Nephron (organoid): Measurements from ENCODE around the gene PLCH1.
A peak's percentile ranks its signal among the peaks of the same experiment; 100 is the strongest.

ENCODE experiments used
- H3K27ac Mint-ChIP-seq, 3 experiments: 2 replicates each; pipeline ENCODE4 v1.8.0; 2020; ENCODE audit warnings: mixed read lengths in 3 of 3, mild to moderate bottlenecking in 2 of 3, moderate library complexity in 1 of 3
- H3K27me3 Mint-ChIP-seq: 2 replicates; pipeline ENCODE4 v1.8.0; 2021; ENCODE audit warnings: low read depth, mild to moderate bottlenecking, moderate library complexity, mixed read lengths
- H3K36me3 Mint-ChIP-seq: 2 replicates; pipeline ENCODE4 v1.8.0; 2020; ENCODE audit warnings: low read depth, mixed read lengths
- H3K4me1 Mint-ChIP-seq: 2 replicates; pipeline ENCODE4 v1.8.0; 2020; ENCODE audit warnings: mixed read lengths
- H3K4me3 Mint-ChIP-seq, 3 experiments: 2 replicates each; pipeline ENCODE4 v1.8.0; 2020; ENCODE audit warnings: mild to moderate bottlenecking in 3 of 3, mixed read lengths in 3 of 3, moderate library complexity in 2 of 3
- H3K9me3 Mint-ChIP-seq: 2 replicates; pipeline ENCODE4 v1.8.0; 2020; ENCODE audit warnings: mixed read lengths
- TF ChIP-seq, protein P1 (sequence below), 3 experiments: fragments of 200-600 bp; sonication (generic); IDR thresholded peaks; one replicate each; pipeline ENCODE4 v1.5.0; 2021; ENCODE audit warnings: antibody characterized with exemption in 3 of 3; ENCODE audit not compliant: unreplicated experiment in 3 of 3

The PLCH1 gene

DNA sequence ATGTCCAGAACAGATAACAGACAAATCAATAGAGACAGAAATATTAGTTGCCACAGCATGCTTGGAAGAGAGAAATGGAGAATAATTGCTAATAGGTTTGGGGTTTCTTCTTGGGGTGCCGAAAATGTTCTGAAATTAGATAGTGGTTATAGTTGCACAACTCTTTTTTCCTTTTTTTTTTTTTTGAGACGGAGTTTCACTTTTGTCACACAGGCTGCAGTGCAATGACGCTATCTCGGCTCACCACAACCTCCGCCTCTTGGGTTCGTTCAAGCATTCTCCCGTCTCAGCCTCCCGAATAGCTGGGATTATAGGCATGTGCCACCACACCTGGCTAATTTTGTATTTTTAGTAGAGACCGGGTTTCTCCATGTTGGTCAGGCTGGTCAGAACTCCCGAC is 163.3 kb downstream of the PLCH1 start:
- Mint-ChIP-seq H3K27me3 (no peaks in the 10 kb centered on the region), H3K9me3 (no peaks in the 10 kb centered on the region), H3K4me3 (no peak overlapping the region), H3K36me3 (no peaks in the 10 kb centered on the region), H3K27ac (no peak overlapping the region), H3K4me1 (no peaks in the 10 kb centered on the region)
- TF ChIP-seq, protein P1, sequence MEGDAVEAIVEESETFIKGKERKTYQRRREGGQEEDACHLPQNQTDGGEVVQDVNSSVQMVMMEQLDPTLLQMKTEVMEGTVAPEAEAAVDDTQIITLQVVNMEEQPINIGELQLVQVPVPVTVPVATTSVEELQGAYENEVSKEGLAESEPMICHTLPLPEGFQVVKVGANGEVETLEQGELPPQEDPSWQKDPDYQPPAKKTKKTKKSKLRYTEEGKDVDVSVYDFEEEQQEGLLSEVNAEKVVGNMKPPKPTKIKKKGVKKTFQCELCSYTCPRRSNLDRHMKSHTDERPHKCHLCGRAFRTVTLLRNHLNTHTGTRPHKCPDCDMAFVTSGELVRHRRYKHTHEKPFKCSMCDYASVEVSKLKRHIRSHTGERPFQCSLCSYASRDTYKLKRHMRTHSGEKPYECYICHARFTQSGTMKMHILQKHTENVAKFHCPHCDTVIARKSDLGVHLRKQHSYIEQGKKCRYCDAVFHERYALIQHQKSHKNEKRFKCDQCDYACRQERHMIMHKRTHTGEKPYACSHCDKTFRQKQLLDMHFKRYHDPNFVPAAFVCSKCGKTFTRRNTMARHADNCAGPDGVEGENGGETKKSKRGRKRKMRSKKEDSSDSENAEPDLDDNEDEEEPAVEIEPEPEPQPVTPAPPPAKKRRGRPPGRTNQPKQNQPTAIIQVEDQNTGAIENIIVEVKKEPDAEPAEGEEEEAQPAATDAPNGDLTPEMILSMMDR (IDR thresholded peaks at IDR 0.05; ENCODE audit: unreplicated experiment in 3 of 3): no peak

DNA sequence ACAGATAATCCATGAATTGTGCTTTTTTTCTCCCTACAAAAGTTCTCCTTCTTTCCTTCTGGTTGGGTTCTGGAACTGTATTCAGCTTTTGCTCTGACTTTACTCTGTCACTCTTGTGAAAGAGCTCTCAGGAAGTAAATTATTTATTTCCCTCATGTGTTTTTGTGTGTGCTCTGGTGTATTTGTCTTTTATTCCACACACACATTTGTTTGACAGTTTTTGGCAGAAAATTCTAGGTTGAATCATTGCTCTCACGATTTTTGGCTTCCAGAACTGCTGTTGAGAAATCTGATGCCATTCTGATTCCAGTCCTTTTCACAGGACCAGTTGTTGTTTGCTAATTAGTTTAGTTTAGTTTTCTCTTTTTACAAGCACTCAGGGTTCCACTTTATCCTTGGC is 172.8 kb downstream of the PLCH1 start:
- peaks cover 10% of the 10 kb centered on the region for H3K36me3 Mint-ChIP-seq
- H3K4me1 Mint-ChIP-seq: peaks cover 31% of the 10 kb centered on the region
- TF ChIP-seq, protein P1 (IDR thresholded peaks at IDR 0.05; ENCODE audit: unreplicated experiment in 3 of 3): no peak
- H3K9me3 Mint-ChIP-seq: no peaks in the 10 kb centered on the region
- H3K27me3 Mint-ChIP-seq: no peaks in the 10 kb centered on the region
- no peak overlapping the region for H3K4me3 Mint-ChIP-seq
- H3K27ac Mint-ChIP-seq: peak overlapping the region; percentile 39 to 59 (median 50)

DNA sequence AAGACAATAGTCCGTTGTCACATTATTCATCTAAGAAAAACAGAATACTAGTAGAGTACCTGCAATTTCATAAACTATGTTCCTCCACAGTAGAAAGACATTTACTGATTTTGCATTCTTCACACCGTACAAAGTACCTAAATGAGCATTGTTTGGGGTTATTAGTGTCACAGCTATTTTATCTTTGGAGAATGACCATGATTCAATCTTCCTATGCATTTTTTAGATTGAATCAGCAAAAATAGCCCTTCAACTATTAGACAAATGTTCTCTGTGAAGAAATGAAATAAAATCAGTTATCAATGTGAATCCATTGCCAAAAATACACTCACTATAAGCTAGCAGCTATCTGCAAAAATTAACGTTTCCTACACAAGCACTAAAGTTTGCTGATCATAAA is 176.6 kb downstream of the PLCH1 start:
- Mint-ChIP-seq H3K9me3 (no peaks in the 10 kb centered on the region), H3K27ac (no peak overlapping the region), H3K36me3 (peaks cover 2% of the 10 kb centered on the region), H3K27me3 (no peaks in the 10 kb centered on the region), H3K4me3 (no peak overlapping the region), H3K4me1 (peaks cover 11% of the 10 kb centered on the region)
- TF ChIP-seq, protein P1 (IDR thresholded peaks at IDR 0.05; ENCODE audit: unreplicated experiment in 3 of 3): no peak

DNA sequence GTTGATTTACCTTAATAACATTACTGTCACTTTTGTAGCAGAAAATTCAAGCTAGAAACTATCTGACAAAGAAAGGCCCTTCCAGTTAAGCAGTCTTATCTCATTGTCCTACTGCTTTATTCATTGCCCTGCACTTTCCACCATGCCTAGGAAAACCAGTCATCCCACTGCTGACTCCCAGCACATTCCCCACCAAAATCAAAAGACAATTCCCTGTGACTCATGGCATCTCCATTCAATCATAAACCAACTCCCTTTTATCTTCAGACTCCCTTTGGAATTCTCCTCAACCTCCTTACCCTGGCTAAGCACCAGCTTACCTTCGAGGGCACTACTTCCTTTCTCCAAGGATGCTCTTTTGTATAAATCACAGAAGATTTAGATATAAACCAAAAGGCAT is 184.3 kb downstream of the PLCH1 start:
- TF ChIP-seq, protein P1 (IDR thresholded peaks at IDR 0.05; ENCODE audit: unreplicated experiment in 3 of 3): no peak
- Mint-ChIP-seq H3K4me3 (no peak overlapping the region), H3K27ac (peak overlapping the region in 2 of 3 experiments; percentile 9 to 55), H3K9me3 (no peaks in the 10 kb centered on the region), H3K27me3 (no peaks in the 10 kb centered on the region), H3K4me1 (peaks cover 30% of the 10 kb centered on the region), H3K36me3 (no peaks in the 10 kb centered on the region)

DNA sequence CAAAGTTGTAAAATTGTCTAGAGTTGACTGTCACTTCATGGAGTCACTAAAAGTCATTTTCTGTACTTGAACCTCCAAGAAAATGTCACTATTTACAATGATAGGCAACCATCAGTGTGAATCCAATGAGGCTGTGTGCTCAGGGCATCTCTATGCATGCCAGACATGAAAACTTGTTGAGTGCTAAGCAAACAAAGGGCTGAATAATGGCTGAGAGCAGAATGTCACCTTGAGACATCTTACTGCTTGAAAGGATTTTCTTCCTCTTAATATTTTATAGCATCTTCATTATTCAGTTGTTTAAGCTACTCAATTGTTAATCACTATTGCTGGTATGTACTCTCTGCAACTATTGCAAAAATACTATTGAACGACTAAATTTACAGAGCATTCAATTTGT is 184.7 kb downstream of the PLCH1 start:
- H3K27me3 Mint-ChIP-seq: no peaks in the 10 kb centered on the region
- no peaks in the 10 kb centered on the region for H3K36me3 Mint-ChIP-seq
- no peaks in the 10 kb centered on the region for H3K9me3 Mint-ChIP-seq
- TF ChIP-seq, protein P1 (IDR thresholded peaks at IDR 0.05; ENCODE audit: unreplicated experiment in 3 of 3): no peak
- H3K4me1 Mint-ChIP-seq: peaks cover 34% of the 10 kb centered on the region
- H3K27ac Mint-ChIP-seq: no peak overlapping the region
- H3K4me3 Mint-ChIP-seq: no peak overlapping the region

DNA sequence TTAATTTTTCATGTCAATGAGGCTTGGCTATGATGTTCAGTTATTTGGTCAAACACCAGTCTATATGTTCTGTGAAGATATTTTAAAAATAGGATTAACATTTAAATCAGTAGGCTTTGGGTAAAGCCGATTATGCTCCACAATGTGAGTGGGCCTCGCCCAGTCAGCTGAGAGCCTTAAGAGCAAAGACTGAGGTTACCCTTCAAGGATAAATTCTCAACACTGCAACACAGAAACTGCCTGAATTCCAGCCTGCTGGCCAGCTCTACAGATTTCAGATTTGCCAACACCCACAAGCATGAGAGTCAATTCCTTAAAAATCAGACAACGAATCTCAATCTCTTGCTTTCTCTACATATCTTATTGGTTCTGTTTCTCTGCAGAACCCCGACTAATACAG is 188.3 kb downstream of the PLCH1 start:
- Mint-ChIP-seq H3K4me3 (no peak overlapping the region), H3K27ac (peak overlapping the region; percentile 53 to 99 (median 99)), H3K27me3 (no peaks in the 10 kb centered on the region), H3K9me3 (no peaks in the 10 kb centered on the region), H3K36me3 (peaks cover 3% of the 10 kb centered on the region), H3K4me1 (peaks cover 38% of the 10 kb centered on the region)
- TF ChIP-seq, protein P1 (IDR thresholded peaks at IDR 0.05; ENCODE audit: unreplicated experiment in 3 of 3): no peak
